Esophagus muscularis mucosa (tissue), 4 donors: Measurements from ENCODE around the gene PAAF1.

Experiments
- CTCF ChIP-seq, 3 experiments: fragments of 200-600 bp in 2 of 3; fragments of 450-650 bp in 1 of 3; sonication (generic) in 2 of 3; IDR thresholded peaks; one replicate each; pipeline ENCODE4 v1.5.1; 2017 to 2019; ENCODE audit warnings: antibody characterized with exemption in 3 of 3, mild to moderate bottlenecking in 2 of 3, moderate library complexity in 1 of 3
- EP300 ChIP-seq: sonication (generic); formaldehyde crosslinking; IDR thresholded peaks from one replicate; pipeline ENCODE4 v1.6.1; 2017; ENCODE audit warnings: antibody characterized with exemption
- POLR2A ChIP-seq: fragments of 450-650 bp; IDR thresholded peaks from one replicate; pipeline ENCODE4 v1.6.1; 2017; ENCODE audit warnings: antibody characterized with exemption, moderate library complexity, mild to moderate bottlenecking, low read depth
- POLR2AphosphoS5 ChIP-seq, 2 donors: sonication (generic); formaldehyde crosslinking; IDR thresholded peaks; one replicate each; pipeline ENCODE4 v1.6.1; 2017; ENCODE audit warnings: antibody characterized with exemption in 2 of 2

DNA sequence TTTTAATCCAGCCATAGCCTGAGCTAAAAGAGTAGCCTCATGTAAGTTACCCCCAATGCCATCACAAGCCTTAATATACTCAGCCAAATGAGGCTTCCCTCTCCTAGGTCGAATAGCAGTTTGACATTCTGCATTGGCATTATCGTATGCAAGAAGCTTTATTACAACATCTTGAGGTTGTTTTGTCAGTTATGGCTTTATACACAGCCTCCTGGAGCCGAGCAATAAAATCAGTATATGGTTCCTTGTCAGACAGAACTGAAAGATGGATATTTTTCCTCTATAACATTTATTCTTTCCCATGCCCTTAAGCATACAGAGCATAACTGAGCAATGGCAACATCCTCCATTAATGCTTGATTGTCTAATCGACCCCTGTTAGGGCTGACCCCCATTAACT lies 68.6 kb downstream of the PAAF1 start:
- no peak for TF ChIP-seq EP300
- TF ChIP-seq CTCF (IDR thresholded peaks at IDR 0.05): no peak
- no peak for TF ChIP-seq POLR2AphosphoS5 (IDR thresholded peaks at IDR 0.05)
- no peak for TF ChIP-seq POLR2A
